Endometrial microvascular endothelial cells (primary cell): ENCODE measurements around the gene ETNK2. TPM values are rescaled to one million over a fixed set of nuclear protein-coding genes. Genes with fewer than 3 reads are reported as not detected.
"Not testable (repeated sequence)": the region's sequence is repeated elsewhere in the genome, so short reads cannot be mapped to it uniquely, and the experiment has no call there.

Experiments
- in situ Hi-C: cut with HindIII; loops from 2 replicates; pipeline ENCODE4 v1.10.0; 2017; ENCODE audit warnings: low sequenced_read_pairs, low pct_unique_long_range_greater_than_20kb; ENCODE audit errors: inconsistent ontology term
- total RNA-seq: library from RNA; depleted of rRNA; stranded (reverse); fragments of >200 nt; gene quantifications from one replicate; pipeline ENCODE4 v1.2.3, GENCODE V29; 2015; ENCODE audit errors: inconsistent ontology term

ETNK2 gene
- total RNA-seq, 1 donor from 2014 or later = 8.5 TPM

- in situ Hi-C loops = no loop called here
Measured at GRCh38 chr1:204110894-204111633, 40.8 kb downstream of the ETNK2 start.

- in situ Hi-C loops = no loop called here
Measured at GRCh38 chr1:204108312-204109141, 43.3 kb downstream of the ETNK2 start.

GRCh38 chr1:204107892-204108291 is 44.0 kb downstream of the ETNK2 start:
- in situ Hi-C loops = no loop called here

- in situ Hi-C loops = no loop called here
Measured at GRCh38 chr1:204106825-204107224, 45.0 kb downstream of the ETNK2 start.

- in situ Hi-C loops = no loop called here
Measured at GRCh38 chr1:204105131-204105515, 46.7 kb downstream of the ETNK2 start.

GRCh38 chr1:204104331-204105130 is 47.3 kb downstream of the ETNK2 start:
- in situ Hi-C loops = no loop called here

- in situ Hi-C loops = no loop called here
Measured at GRCh38 chr1:204103431-204103741, 48.5 kb downstream of the ETNK2 start.

- in situ Hi-C loops = no loop called here
Measured at GRCh38 chr1:204102739-204103430, 49.0 kb downstream of the ETNK2 start.

- in situ Hi-C loops = no loop called here
Measured at GRCh38 chr1:204102029-204102611, 49.7 kb downstream of the ETNK2 start.

- in situ Hi-C loops = not testable (repeated sequence)
Measured at GRCh38 chr1:204099754-204100153, 52.1 kb downstream of the ETNK2 start.

GRCh38 chr1:204098683-204099082 is 53.2 kb downstream of the ETNK2 start:
- in situ Hi-C loops = no loop called here

- in situ Hi-C loops = no loop called here
Measured at GRCh38 chr1:204096931-204097330, 54.9 kb downstream of the ETNK2 start.

- in situ Hi-C loops = no loop called here
Measured at GRCh38 chr1:204094856-204095634, 56.8 kb downstream of the ETNK2 start.

GRCh38 chr1:204094313-204094729 is 57.5 kb downstream of the ETNK2 start:
- in situ Hi-C loops = no loop called here

GRCh38 chr1:204093781-204094180 is 58.1 kb downstream of the ETNK2 start:
- in situ Hi-C loops = no loop called here

GRCh38 chr1:204093421-204093717 is 58.5 kb downstream of the ETNK2 start:
- in situ Hi-C loops = no loop called here

- in situ Hi-C loops = no loop called here
Measured at GRCh38 chr1:204092632-204093420, 59.0 kb downstream of the ETNK2 start.
